Sciatic nerve (tissue), 2 donors: Measurements from ENCODE around the gene DNAAF1. TPM values are rescaled to one million over a fixed set of nuclear protein-coding genes. Genes with fewer than 3 reads are reported as not detected.
"Not testable (repeated sequence)": the region's sequence is repeated elsewhere in the genome, so short reads cannot be mapped to it uniquely, and the experiment has no call there.

Experiments
- ATAC-seq: fragments of 200-7000 bp; cut with Tn5 transposase; one replicate; pipeline ENCODE4 v1.9.1; 2020; ENCODE audit warnings: mild to moderate bottlenecking, moderate library complexity
- DNase-seq: peaks from one replicate; pipeline ENCODE4 v3.0.0-alpha.2; 2020; ENCODE audit warnings: low spot score
- intact Hi-C: fragments of 100-400 bp; cut with DNase I; formaldehyde crosslinking; loops from one replicate; pipeline ENCODE4 v1.14.2; 2022
- total RNA-seq: library from RNA; stranded (reverse); fragmentation: NEBNext Ultra II Directional; extraction: Animal tissue kit (Norgen Biotek cat#: 25700); gene quantifications from one replicate; pipeline ENCODE4 v1.2.1, GENCODE V29; 2021
- donor health status: DM: no; HTN: no; CAD: no.
- donor health status: DM: no; HTN: no; CAD: no.

Gene DNAAF1
- 1.4 TPM for total RNA-seq

- DNase-seq: peak; percentile 95
- ATAC-seq: peak; percentile 97
- intact Hi-C loops: no loop called here
These were observed at the start of gene DNAAF1, which contains the start of gene HSDL1 for GRCh38 chr16:84144859-84145639. TSS of gene DNAAF1 (plus strand) at chr16:84145308. CDS start at chr16:84145441, 133 bp downstream. TSS of gene HSDL1 (minus strand) at chr16:84145177. CDS start at chr16:84131321, 13,856 bp downstream.

DNA sequence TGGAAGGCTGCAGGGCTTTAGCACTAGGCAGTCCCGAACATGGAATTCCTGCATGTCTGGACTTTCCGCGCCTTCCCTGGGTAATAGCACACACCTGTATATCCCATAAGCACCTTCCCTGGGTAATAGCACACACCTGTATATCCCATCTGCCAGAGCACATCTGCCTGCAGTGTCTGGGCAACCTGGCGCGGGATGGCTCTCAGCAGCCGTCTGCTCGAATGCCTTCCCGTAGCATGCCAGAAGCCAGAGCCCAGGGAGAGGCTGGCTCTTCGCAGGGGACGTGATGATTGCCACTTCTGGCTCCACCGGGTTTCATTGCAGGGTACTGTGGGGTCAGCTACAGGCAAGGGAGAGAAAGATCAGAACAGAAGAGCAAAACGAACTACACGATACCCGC lies 49.6 kb upstream of the DNAAF1 start:
- intact Hi-C loops: no loop called here
- no peak for ATAC-seq
- DNase-seq: no peak

DNA sequence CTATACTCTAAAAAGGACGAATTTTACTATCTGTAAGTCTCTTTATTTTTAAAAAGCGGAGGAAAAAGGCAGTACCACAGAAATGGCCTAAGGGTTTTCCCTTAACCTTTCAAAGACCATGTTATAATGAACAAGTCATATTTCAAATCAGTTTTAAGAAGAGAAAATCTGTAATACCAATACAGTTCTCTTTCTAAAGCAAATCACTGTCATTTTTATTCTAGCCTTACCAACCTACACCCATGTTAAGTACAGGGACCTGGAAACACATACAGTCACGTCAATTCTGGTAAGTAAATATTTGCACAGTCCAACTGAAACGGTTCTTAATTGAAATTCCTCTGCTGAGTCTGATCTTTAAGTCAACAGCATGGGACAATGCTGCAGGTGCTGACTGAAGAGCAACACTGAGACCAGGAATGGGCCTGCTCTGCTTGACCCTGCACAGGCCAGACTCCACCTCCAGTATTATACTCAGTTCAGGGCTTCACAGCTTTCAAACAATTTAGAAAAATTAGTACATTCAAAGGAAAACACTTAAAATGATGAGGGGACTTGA lies 48.6 kb upstream of the DNAAF1 start:
- DNase-seq: no peak
- no peak for ATAC-seq
- intact Hi-C loops: no loop called here

GRCh38 chr16:84098939-84099338 lies 46.2 kb upstream of the DNAAF1 start:
- no peak for ATAC-seq
- no peak for DNase-seq
- intact Hi-C loops: no loop called here

GRCh38 chr16:84103678-84104077 lies 41.4 kb upstream of the DNAAF1 start:
- intact Hi-C loops: loop anchor here (5.0 kb wide), 1 partner anchor 1464 kb away; no protein-coding TSS in a partner anchor
- no peak for DNase-seq
- ATAC-seq: no peak

DNA sequence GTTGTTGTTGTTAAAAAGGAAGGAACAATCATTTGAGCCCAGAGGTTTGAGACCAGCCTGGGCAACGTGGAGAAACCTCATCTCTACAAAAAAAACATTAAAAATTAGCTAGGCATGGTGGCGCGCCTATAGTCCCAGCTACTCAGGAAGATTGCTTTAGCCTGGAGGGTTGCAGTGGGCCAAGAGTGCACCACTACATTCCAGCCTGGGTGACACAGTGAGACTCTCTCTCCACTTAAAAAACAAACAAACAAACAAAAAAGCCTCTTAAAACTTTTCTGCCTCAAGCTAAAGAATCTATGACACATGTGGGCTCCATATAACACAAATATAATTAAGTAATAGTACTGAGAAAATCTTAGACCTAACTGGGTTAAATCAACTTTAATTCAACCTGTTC lies 40.9 kb upstream of the DNAAF1 start:
- DNase-seq (no peak), ATAC-seq (no peak)
- intact Hi-C loops: loop anchor here (5.0 kb wide), 1 partner anchor 1463 kb away; no protein-coding TSS in a partner anchor

GRCh38 chr16:84105301-84105815 lies 39.8 kb upstream of the DNAAF1 start:
- ATAC-seq (peak; percentile 23), DNase-seq (no peak)
- intact Hi-C loops: no loop called here

DNA sequence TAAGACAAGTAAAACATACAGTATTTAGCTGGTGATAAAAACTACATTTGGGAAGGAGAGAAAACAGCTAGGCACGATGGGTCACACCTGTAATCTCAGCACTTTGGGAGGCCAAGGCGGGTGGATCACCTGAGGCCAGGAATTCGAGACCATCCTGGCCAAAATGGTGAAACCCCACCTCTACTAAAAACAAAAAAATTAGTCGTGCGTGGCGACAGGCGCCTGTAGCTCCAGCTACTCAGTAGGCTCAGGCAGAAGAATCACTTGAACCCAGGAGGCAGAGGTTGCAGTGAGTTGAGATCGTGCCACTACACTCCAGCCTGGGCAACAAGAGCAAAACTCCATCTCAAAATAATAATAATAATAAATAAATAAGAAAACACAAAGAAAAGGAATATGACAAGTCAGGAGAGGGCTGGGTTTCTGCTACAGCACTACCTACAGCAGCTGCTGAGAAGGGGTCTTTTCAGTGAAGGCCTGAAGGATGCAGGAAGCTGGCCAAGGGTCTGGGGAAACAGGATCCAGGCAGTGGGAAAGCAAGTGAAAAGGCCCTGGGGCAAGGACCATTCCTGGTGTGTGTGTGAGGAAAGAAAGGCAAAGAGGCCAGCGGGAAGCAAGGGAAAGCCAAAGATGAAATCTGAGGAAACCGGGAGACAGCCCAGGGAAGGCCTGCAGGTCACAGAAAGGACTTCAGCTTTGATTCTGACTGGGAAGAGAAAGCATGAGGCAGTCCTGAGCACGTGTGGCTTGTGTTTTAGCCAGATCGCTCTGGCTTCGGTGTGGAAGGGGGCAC lies 39.0 kb upstream of the DNAAF1 start:
- ATAC-seq (no peak), DNase-seq (no peak)
- intact Hi-C loops: no loop called here

- ATAC-seq: no peak
- DNase-seq: no peak
- intact Hi-C loops: no loop called here
These were observed 37.2 kb upstream of the DNAAF1 start for GRCh38 chr16:84107921-84108320.

DNA sequence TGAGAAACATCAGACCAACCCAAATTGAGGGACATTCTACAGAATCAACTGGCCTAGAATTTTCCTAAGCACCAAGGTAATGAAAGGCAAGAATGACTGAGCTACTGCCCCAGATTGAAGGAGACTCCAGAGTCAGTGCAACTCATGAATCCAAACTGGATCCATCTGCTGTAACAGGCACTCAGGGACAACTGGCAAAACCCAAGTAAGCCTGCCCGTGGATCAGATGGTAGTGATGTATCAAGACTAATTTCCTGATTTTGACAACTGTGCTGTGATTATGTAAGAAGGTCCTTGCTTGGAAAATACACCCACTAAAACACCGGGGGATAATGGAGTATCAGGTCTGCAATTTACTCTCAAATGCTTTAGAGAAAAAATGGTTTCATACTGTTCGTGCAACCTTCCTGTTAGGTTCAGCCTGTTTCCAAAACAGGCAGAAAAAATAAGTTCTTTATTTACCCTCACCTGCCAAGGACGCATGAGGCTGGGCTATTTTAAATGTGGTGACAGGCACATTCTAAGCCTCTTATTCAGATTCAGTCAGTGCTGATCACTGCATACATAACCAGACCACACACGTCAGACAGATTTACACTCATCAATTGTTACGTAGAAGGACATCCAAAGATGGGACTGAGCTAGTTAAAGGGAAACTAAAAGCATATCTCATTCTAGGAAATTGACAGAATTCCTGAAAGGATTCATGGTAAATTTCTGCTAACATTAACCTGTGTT lies 35.3 kb upstream of the DNAAF1 start:
- ATAC-seq: no peak
- intact Hi-C loops: no loop called here
- DNase-seq: no peak

- no peak for DNase-seq
- ATAC-seq: no peak
- intact Hi-C loops: no loop called here
These were observed 34.6 kb upstream of the DNAAF1 start for GRCh38 chr16:84110527-84110926.

DNA sequence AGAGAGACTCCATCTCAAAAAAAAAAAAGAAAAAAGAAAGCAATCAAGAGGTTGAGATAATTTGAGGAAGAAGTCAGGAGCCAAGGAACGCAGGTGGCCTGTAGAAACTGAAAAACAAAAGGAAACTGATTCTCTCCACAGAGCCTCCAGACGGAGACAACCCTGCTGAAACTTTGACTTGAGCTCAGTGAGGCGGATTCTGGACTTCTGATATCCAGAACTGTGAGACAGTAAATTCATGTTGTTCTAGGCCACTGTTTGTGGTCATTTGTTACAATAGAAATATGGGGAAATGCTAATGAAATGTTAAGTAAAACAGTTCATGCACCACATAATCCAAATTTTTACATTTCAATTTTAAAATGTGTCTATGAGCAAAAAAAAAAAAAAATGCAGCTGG lies 33.6 kb upstream of the DNAAF1 start:
- no peak for ATAC-seq
- no peak for DNase-seq
- intact Hi-C loops: no loop called here

DNA sequence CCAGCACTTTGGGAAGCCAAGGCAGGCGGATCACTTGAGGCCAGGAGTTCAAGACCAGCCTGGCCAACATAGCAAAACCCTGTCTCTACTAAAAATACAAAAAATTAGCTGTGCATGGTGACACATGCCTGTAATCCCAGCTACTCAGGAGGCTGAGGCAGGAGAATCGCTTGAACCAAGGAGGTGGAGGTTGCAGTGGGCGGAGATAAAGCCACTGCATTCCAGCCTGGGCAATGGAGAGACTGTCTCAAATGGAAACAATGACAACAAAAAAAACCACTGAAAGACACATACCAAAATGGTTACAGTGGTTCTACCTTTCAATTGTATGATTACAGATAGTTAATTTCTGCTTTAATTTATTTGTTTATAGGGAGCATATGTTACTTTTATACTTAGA lies 33.2 kb upstream of the DNAAF1 start:
- intact Hi-C loops, ATAC-seq, DNase-seq: not testable (repeated sequence)

DNA sequence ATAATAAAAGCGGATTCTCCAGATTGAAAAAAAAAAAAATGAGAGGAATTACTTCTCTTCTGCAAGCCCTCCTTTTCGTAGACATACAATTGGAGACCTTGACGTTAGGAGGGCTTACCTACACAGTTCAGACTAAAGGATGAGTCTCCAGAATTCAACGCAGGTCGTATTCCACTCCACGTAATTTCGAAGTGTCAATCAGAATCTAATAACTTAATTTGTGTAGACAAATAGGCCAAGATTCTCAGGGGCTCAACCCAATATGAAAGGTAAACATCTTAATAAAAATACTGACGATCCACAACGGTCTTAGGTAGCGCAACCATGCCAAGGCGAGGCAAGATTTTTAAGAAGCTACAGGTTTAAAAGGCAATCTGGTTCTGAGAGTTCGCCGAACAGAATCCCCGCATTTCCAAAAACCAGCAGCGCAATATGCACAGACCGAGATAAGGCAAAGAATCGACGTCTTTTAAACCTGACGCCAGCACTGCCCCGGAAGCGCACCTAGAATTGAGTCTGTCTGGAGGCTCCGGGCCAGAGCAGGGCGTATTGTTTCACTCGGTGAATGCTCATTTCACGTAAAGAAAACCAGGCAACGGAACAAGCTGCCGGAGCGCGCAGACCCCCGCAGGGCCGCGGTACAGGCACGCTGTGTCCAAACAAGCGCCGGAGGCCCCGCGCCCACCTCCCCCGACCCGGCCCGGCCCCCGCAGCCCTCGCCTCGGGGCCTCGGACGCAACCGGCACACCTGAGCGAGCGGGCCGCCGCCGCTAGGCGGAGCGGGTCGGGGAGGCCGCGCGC lies 29.0 kb upstream of the DNAAF1 start:
- ATAC-seq (no peak), DNase-seq (peak; percentile 68)
- intact Hi-C loops: loop anchor here (1.0 to 5.0 kb wide), 2 partner anchors 25 to 606 kb away; no protein-coding TSS in a partner anchor

DNA sequence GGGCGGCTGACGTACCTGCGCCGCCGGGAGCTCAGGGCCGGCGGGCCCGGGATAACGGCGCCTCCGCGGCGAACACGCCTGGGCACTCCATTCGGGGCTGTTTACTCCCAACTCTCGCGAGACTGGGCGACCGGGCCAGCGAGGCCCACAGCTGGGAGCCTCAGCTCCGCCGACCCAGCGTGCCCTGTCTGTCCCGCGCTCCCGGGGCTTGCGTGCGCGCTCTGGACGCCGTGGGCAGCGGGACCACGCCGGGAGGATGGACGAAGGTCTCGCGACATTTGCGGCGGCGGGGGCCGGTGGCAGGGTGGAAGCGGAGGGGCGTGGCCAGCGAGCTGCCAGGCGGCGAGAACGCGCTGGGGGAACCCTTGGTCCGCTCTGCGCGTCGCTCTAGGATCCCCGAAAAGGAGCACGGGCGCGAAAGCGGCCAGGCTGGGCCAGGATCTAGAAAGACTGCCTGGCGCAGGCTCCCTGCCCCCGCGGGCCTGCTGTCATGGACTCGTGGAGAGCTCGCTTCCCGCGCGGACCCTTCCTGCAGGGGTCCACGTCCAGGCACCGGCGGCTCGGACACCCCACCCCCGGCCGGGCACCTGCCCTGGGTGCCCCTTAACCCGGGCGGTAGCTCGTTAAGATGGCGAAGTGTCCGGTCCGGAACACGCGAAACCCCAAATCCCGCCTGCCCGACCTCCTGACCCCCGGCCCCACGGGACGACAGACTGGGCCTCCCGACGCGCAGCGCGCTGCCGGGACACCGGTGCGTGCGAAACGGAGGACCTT lies 28.2 kb upstream of the DNAAF1 start, which contains the start of gene MBTPS1:
Gene MBTPS1, minus strand, starts transcription at position 223 of the 774 bp plus-strand sequence. CDS start 15,159 bp downstream, outside the sequence.
- intact Hi-C loops: loop anchor here (5.0 kb wide), 1 partner anchor 605 kb away; no protein-coding TSS in a partner anchor
- ATAC-seq: peak; percentile 99
- DNase-seq: peak; percentile 99

DNA sequence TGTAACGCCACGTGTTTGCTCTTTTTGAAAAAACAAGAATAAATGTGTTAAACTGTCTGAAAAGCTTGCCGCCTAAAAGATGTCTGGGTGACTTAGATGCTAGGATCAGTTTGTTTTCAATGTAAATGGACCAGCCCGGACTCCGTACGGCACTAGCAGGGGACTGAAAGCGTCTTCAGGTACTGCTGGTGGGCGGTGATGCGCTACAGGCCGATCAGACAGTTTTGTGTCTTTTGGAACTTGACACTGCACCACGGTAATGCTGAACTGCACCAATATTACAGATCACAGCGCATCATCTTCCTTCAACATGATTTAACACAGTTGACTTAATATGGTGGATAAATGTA lies 27.6 kb upstream of the DNAAF1 start:
- ATAC-seq: peak; percentile 7
- no peak for DNase-seq
- intact Hi-C loops: loop anchor here (5.0 kb wide), 1 partner anchor 605 kb away; no protein-coding TSS in a partner anchor

- intact Hi-C loops: loop anchor here (5.0 kb wide), 1 partner anchor 604 kb away; no protein-coding TSS in a partner anchor
- ATAC-seq, DNase-seq: not testable (repeated sequence)
These were observed 26.8 kb upstream of the DNAAF1 start for GRCh38 chr16:84118315-84118714.
